Ovary (tissue), 3 donors: ENCODE measurements around the gene MOB4.

Source experiments
- POLR2A ChIP-seq: fragments of 450-650 bp; IDR thresholded peaks from one replicate; pipeline ENCODE4 v1.6.1; 2017; ENCODE audit warnings: antibody characterized with exemption, mild to moderate bottlenecking, moderate library complexity
- TF ChIP-seq, protein P1 (sequence below), 3 donors: fragments of 450-650 bp in 2 of 3; fragments of 200-600 bp in 1 of 3; IDR thresholded peaks; one replicate each; pipeline versions ENCODE4 v1.5.1 to v1.8.0; 2016 to 2022; ENCODE audit warnings: antibody characterized with exemption in 3 of 3, mild to moderate bottlenecking in 1 of 3
- donor health status: DM: no; HTN: no; CAD: no.

DNA sequence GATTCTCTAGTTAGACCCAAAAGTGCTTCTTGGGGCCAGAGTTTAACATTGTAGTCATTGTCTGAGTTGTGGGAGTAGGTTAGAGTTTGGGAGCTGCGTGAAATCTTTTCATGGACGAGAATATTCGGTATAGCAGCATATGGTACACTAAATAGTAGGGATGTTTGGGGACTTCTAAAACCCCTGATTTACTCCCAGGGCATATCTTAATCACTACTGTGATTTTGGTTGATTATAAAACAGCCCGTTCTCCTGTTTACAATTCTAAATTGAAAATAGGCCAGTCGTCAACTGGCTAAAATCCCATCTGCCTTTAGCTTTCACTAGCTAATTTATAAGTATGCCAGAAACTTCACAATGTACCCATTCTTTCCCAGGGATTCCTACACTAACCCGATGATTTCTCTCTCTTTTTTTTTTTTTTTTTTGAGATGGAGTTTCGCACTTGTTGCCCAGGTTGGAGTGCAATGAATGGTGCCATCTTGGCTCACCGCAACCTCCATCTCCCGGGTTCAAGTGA is 44.3 kb downstream of the MOB4 start:
- TF ChIP-seq, protein P1, sequence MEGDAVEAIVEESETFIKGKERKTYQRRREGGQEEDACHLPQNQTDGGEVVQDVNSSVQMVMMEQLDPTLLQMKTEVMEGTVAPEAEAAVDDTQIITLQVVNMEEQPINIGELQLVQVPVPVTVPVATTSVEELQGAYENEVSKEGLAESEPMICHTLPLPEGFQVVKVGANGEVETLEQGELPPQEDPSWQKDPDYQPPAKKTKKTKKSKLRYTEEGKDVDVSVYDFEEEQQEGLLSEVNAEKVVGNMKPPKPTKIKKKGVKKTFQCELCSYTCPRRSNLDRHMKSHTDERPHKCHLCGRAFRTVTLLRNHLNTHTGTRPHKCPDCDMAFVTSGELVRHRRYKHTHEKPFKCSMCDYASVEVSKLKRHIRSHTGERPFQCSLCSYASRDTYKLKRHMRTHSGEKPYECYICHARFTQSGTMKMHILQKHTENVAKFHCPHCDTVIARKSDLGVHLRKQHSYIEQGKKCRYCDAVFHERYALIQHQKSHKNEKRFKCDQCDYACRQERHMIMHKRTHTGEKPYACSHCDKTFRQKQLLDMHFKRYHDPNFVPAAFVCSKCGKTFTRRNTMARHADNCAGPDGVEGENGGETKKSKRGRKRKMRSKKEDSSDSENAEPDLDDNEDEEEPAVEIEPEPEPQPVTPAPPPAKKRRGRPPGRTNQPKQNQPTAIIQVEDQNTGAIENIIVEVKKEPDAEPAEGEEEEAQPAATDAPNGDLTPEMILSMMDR (IDR thresholded peaks at IDR 0.05), result no peak
- no peak for TF ChIP-seq POLR2A
